Prostate gland (tissue), 2 donors: ENCODE results near the gene ANKIB1.

ENCODE experiments used
- CTCF ChIP-seq, 4 experiments: fragments of 200-600 bp in 2 of 4; fragments of 450-650 bp in 2 of 4; sonication (generic) in 2 of 4; IDR thresholded peaks; 1 replicate in 3 of 4; 2 replicates in 1 of 4; pipeline ENCODE4 v1.5.1; 2016 to 2019; ENCODE audit warnings: antibody characterized with exemption in 4 of 4, mild to moderate bottlenecking in 2 of 4, moderate library complexity in 2 of 4
- POLR2A ChIP-seq: fragments of 450-650 bp; IDR thresholded peaks from one replicate; pipeline ENCODE4 v1.6.1; 2016; ENCODE audit warnings: antibody characterized with exemption, mild to moderate bottlenecking

GRCh38 chr7:92446869-92447344 lies 201.1 kb downstream of the ANKIB1 start:
- TF ChIP-seq POLR2A (no peak), CTCF (IDR thresholded peaks at IDR 0.05) (no peak)
